Activated CD8-positive, alpha-beta T cell treated with anti-CD3 and anti-CD28 coated beads, Interleukin-2, amount 10 ng/mL, durations not matched to agents 7 days and 5 days (primary cell): ENCODE results near the gene TAF4. TPM values are rescaled to one million over a fixed set of nuclear protein-coding genes. Genes with fewer than 3 reads are reported as not detected.
"Not testable (repeated sequence)": the region's sequence is repeated elsewhere in the genome, so short reads cannot be mapped to it uniquely, and the experiment has no call there.

Experiments
- ATAC-seq: fragments of 150-1000 bp; cut with Tn5 transposase; one replicate; pipeline ENCODE4 v1.10.0; 2021; ENCODE audit warnings: moderate library complexity
- CTCF ChIA-PET: fragments of 350-600 bp; sonication (Branson Sonifier 250); formaldehyde crosslinking; loops from one replicate; lab custom pipeline; 2021; ENCODE audit warnings: antibody characterized with exemption; lab: Charles Lee
- POLR2A ChIA-PET: fragments of 350-600 bp; sonication (Branson Sonifier 250); formaldehyde crosslinking; loops from one replicate; lab custom pipeline; 2021; ENCODE audit warnings: antibody characterized with exemption; lab: Charles Lee
- DNase-seq: peaks from one replicate; pipeline ENCODE4 v3.0.0-alpha.2; 2020
- H3K27ac Mint-ChIP-seq: one replicate; pipeline ENCODE4 v1.8.0; 2021; ENCODE audit warnings: mild to moderate bottlenecking, mixed read lengths
- H3K27me3 Mint-ChIP-seq: one replicate; pipeline ENCODE4 v1.8.0; 2021; ENCODE audit warnings: low read depth, mixed read lengths
- H3K36me3 Mint-ChIP-seq: one replicate; pipeline ENCODE4 v1.8.0; 2021; ENCODE audit warnings: low read depth, mixed read lengths
- H3K4me1 Mint-ChIP-seq: one replicate; pipeline ENCODE4 v1.8.0; 2021; ENCODE audit warnings: low read depth, mixed read lengths
- H3K4me3 Mint-ChIP-seq: one replicate; pipeline ENCODE4 v1.8.0; 2021; ENCODE audit warnings: mild to moderate bottlenecking, mixed read lengths
- H3K9me3 Mint-ChIP-seq: one replicate; pipeline ENCODE4 v1.8.0; 2022; ENCODE audit warnings: mixed read lengths; ENCODE audit not compliant: insufficient read depth
- total RNA-seq, 2 experiments: library from RNA; stranded (reverse); gene quantifications; one replicate each; pipeline ENCODE4 v1.2.3, GENCODE V29; 2021

The TAF4 gene
- total RNA-seq, 2 experiments from 2014 or later: 24.0 to 24.1 TPM

- CTCF ChIA-PET: interaction anchor here (0.8 kb wide), 1 partner anchor 51 kb away, joined by 4 read pairs; no protein-coding TSS in a partner anchor
- H3K4me1 Mint-ChIP-seq: peaks cover 42% of the 10 kb centered on the region
- POLR2A ChIA-PET: no interaction called here
- peaks cover 15% of the 10 kb centered on the region for H3K36me3 Mint-ChIP-seq
- H3K27me3 Mint-ChIP-seq: no peaks in the 10 kb centered on the region
- H3K4me3 Mint-ChIP-seq: peak overlapping the region; percentile 79
- ATAC-seq: no peak
- no peak overlapping the region for H3K27ac Mint-ChIP-seq
- no peaks in the 10 kb centered on the region for H3K9me3 Mint-ChIP-seq
- DNase-seq: no peak
Measured at GRCh38 chr20:62062661-62063314, 2.9 kb downstream of the TAF4 start.

GRCh38 chr20:62061851-62062423 lies 3.7 kb downstream of the TAF4 start:
- no peaks in the 10 kb centered on the region for H3K9me3 Mint-ChIP-seq
- ATAC-seq (no peak), DNase-seq (no peak)
- H3K4me1 Mint-ChIP-seq: peaks cover 38% of the 10 kb centered on the region
- CTCF ChIA-PET: interaction anchor here (1.4 to 1.6 kb wide), 2 partner anchors 51 to 80 kb away, joined by 3 to 4 read pairs; no protein-coding TSS in a partner anchor
- H3K27ac Mint-ChIP-seq: no peak overlapping the region
- POLR2A ChIA-PET: no interaction called here
- no peaks in the 10 kb centered on the region for H3K27me3 Mint-ChIP-seq
- no peak overlapping the region for H3K4me3 Mint-ChIP-seq
- peaks cover 12% of the 10 kb centered on the region for H3K36me3 Mint-ChIP-seq

- H3K9me3 Mint-ChIP-seq: no peaks in the 10 kb centered on the region
- DNase-seq (no peak), ATAC-seq (no peak)
- peaks cover 38% of the 10 kb centered on the region for H3K4me1 Mint-ChIP-seq
- ChIA-PET CTCF (interaction anchor here (1.4 to 1.6 kb wide), 2 partner anchors 50 to 81 kb away, joined by 3 to 4 read pairs; no protein-coding TSS in a partner anchor), POLR2A (no interaction called here)
- peaks cover 14% of the 10 kb centered on the region for H3K36me3 Mint-ChIP-seq
- no peaks in the 10 kb centered on the region for H3K27me3 Mint-ChIP-seq
- H3K27ac Mint-ChIP-seq: no peak overlapping the region
- no peak overlapping the region for H3K4me3 Mint-ChIP-seq
Measured at GRCh38 chr20:62060631-62061541, 4.8 kb downstream of the TAF4 start.

GRCh38 chr20:62059920-62060630 lies 5.6 kb downstream of the TAF4 start:
- Mint-ChIP-seq H3K4me1 (peaks cover 38% of the 10 kb centered on the region), H3K36me3 (peaks cover 14% of the 10 kb centered on the region), H3K4me3 (no peak overlapping the region), H3K27me3 (no peaks in the 10 kb centered on the region), H3K9me3 (no peaks in the 10 kb centered on the region), H3K27ac (no peak overlapping the region)
- ATAC-seq (no peak), DNase-seq (no peak)
- ChIA-PET CTCF (interaction anchor here (1.4 kb wide), 1 partner anchor 49 kb away, joined by 4 read pairs; no protein-coding TSS in a partner anchor), POLR2A (no interaction called here)

- ChIA-PET POLR2A (no interaction called here), CTCF (no interaction called here)
- Mint-ChIP-seq H3K4me3 (no peak overlapping the region), H3K9me3 (no peaks in the 10 kb centered on the region), H3K36me3 (peaks cover 14% of the 10 kb centered on the region), H3K4me1 (peaks cover 38% of the 10 kb centered on the region), H3K27ac (no peak overlapping the region), H3K27me3 (no peaks in the 10 kb centered on the region)
- no peak for DNase-seq
- ATAC-seq: no peak
Measured at GRCh38 chr20:62059401-62059800, 6.3 kb downstream of the TAF4 start.

GRCh38 chr20:62058941-62059340 lies 6.7 kb downstream of the TAF4 start:
- no peak for ATAC-seq
- Mint-ChIP-seq H3K4me1 (peaks cover 36% of the 10 kb centered on the region), H3K4me3 (no peak overlapping the region), H3K27me3 (no peaks in the 10 kb centered on the region), H3K9me3 (no peaks in the 10 kb centered on the region), H3K27ac (no peak overlapping the region), H3K36me3 (peaks cover 12% of the 10 kb centered on the region)
- CTCF ChIA-PET: no interaction called here
- POLR2A ChIA-PET: no interaction called here
- no peak for DNase-seq

- CTCF ChIA-PET: no interaction called here
- Mint-ChIP-seq H3K4me3 (no peak overlapping the region), H3K27me3 (no peaks in the 10 kb centered on the region), H3K4me1 (peaks cover 21% of the 10 kb centered on the region), H3K9me3 (no peaks in the 10 kb centered on the region), H3K36me3 (peaks cover 2% of the 10 kb centered on the region), H3K27ac (peak overlapping the region; percentile 15)
- POLR2A ChIA-PET: no interaction called here
- ATAC-seq: no peak
- no peak for DNase-seq
Measured at GRCh38 chr20:62056975-62057374, 8.7 kb downstream of the TAF4 start.

- CTCF ChIA-PET: no interaction called here
- Mint-ChIP-seq H3K4me1 (peaks cover 23% of the 10 kb centered on the region), H3K36me3 (peaks cover 2% of the 10 kb centered on the region)
Measured at GRCh38 chr20:62056377-62056776, 9.3 kb downstream of the TAF4 start.

GRCh38 chr20:62055862-62056115 lies 9.9 kb downstream of the TAF4 start:
- DNase-seq, H3K27ac Mint-ChIP-seq, ATAC-seq, H3K4me3 Mint-ChIP-seq, POLR2A ChIA-PET, H3K27me3 Mint-ChIP-seq, CTCF ChIA-PET, H3K36me3 Mint-ChIP-seq, H3K9me3 Mint-ChIP-seq: not testable (repeated sequence)
- H3K4me1 Mint-ChIP-seq: peaks cover 25% of the 10 kb centered on the region

More at GRCh38 chr20:62056377-62056776, 9.3 kb downstream of the TAF4 start:
- ATAC-seq (no peak), DNase-seq (no peak)
- POLR2A ChIA-PET: no interaction called here
- no peaks in the 10 kb centered on the region for H3K9me3 Mint-ChIP-seq
- H3K4me3 Mint-ChIP-seq: no peak overlapping the region
- H3K27ac Mint-ChIP-seq: no peak overlapping the region
- no peaks in the 10 kb centered on the region for H3K27me3 Mint-ChIP-seq

- H3K36me3 Mint-ChIP-seq: peaks cover 2% of the 10 kb centered on the region
- DNase-seq: no peak
Measured at GRCh38 chr20:62055106-62055861, 10.4 kb downstream of the TAF4 start.

GRCh38 chr20:62054451-62054953 lies 11.2 kb downstream of the TAF4 start:
- Mint-ChIP-seq H3K27ac (no peak overlapping the region), H3K9me3 (no peaks in the 10 kb centered on the region), H3K4me1 (peaks cover 23% of the 10 kb centered on the region), H3K27me3 (no peaks in the 10 kb centered on the region), H3K4me3 (no peak overlapping the region), H3K36me3 (peaks cover 2% of the 10 kb centered on the region)
- ChIA-PET POLR2A (no interaction called here), CTCF (no interaction called here)
- DNase-seq: no peak
- no peak for ATAC-seq

More at GRCh38 chr20:62055106-62055861, 10.4 kb downstream of the TAF4 start:
- Mint-ChIP-seq H3K4me3 (no peak overlapping the region), H3K27me3 (no peaks in the 10 kb centered on the region), H3K9me3 (no peaks in the 10 kb centered on the region), H3K4me1 (peaks cover 26% of the 10 kb centered on the region), H3K27ac (no peak overlapping the region)
- CTCF ChIA-PET: no interaction called here
- POLR2A ChIA-PET: no interaction called here
- no peak for ATAC-seq
